HG03520 (cell line): Measurements from ENCODE around the gene RAB5IF.

Experiments used
- ATAC-seq: cut with Tn5 transposase; IDR thresholded peaks from one replicate; pipeline ENCODE4 v1.9.1; 2021; ENCODE audit warnings: mild to moderate bottlenecking, moderate library complexity; ENCODE audit not compliant: unreplicated experiment

The RAB5IF gene

DNA sequence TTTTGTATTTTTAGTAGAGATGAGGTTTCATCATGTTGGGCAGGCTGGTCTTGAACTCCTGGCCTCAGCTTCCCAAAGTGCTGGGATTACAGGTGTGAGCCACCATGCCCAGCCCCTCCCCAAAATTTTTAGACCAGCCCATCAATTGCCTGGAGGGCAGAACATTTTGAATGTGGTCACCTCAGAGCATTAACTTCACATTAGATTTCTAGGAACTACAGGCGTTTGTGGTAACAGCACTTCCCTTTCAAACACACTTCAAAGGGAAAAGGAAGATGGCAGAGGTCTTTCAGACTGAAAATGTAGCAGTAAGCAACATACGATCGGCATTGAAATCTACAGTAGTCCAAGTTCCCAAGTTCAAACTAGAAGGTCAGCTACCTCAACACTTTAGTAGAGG lies 52.7 kb downstream of the RAB5IF start:
- ATAC-seq = no peak
